Keratinocyte (primary cell): ENCODE measurements around the gene PCDHB11. TPM values are rescaled to one million over a fixed set of nuclear protein-coding genes. Genes with fewer than 3 reads are reported as not detected.
"Not testable (repeated sequence)": the region's sequence is repeated elsewhere in the genome, so short reads cannot be mapped to it uniquely, and the experiment has no call there.

Source experiments
- DNase-seq: peaks from one replicate; pipeline ENCODE4 v3.0.0-alpha.2; 2011; ENCODE audit warnings: low read depth, missing footprints, low spot score
- FAIRE-seq: peaks from 2 replicates; lab custom pipeline; 2011; peaks lifted over from hg19 to GRCh38; lab: Jason Lieb, UNC
- H2AFZ ChIP-seq: 2 replicates; pipeline ENCODE4 v1.6.0; 2012; ENCODE audit warnings: low read length, control low read depth, inconsistent platforms; ENCODE audit not compliant: control insufficient read depth
- H3K27ac ChIP-seq: 2 replicates; pipeline ENCODE4 v1.5.1; 2011; ENCODE audit warnings: low read length; ENCODE audit not compliant: control insufficient read depth, insufficient read depth
- H3K27me3 ChIP-seq: 3 replicates; pipeline ENCODE4 v1.6.0; 2011; ENCODE audit warnings: low read length; ENCODE audit not compliant: control insufficient read depth, insufficient read depth; ENCODE audit errors: extremely low read depth
- H3K36me3 ChIP-seq, 2 experiments: 2 replicates in 1 of 2; 3 replicates in 1 of 2; pipeline ENCODE4 v1.5.1; 2011; ENCODE audit warnings: low read length in 2 of 2, mild to moderate bottlenecking in 1 of 2; ENCODE audit not compliant: control insufficient read depth in 2 of 2, insufficient read depth in 2 of 2; ENCODE audit errors: extremely low read depth in 1 of 2
- H3K4me1 ChIP-seq: 3 replicates; pipeline ENCODE4 v1.5.1; 2011; ENCODE audit warnings: low read length; ENCODE audit not compliant: control insufficient read depth, insufficient read depth; ENCODE audit errors: extremely low read depth
- H3K4me2 ChIP-seq: 3 replicates; pipeline ENCODE4 v1.6.0; 2011; ENCODE audit warnings: low read depth, low read length; ENCODE audit not compliant: control insufficient read depth, insufficient read depth; ENCODE audit errors: extremely low read depth
- H3K4me3 ChIP-seq, 3 experiments: fragments of 200-600 bp in 1 of 3; sonication (generic) in 1 of 3; 2 replicates in 2 of 3; 3 replicates in 1 of 3; pipeline ENCODE4 v1.5.1; 2011 to 2016; ENCODE audit warnings: low read length in 3 of 3, mild to moderate bottlenecking in 3 of 3, control low read depth in 2 of 3, inconsistent platforms in 1 of 3, low read depth in 1 of 3, mixed read lengths in 1 of 3, mixed run types in 1 of 3, moderate library complexity in 1 of 3; ENCODE audit not compliant: control insufficient read depth in 2 of 3, insufficient read depth in 2 of 3; ENCODE audit errors: extremely low read depth in 1 of 3
- H3K79me2 ChIP-seq: 2 replicates; pipeline ENCODE4 v1.6.0; 2012; ENCODE audit warnings: low read length; ENCODE audit not compliant: control insufficient read depth, insufficient read depth
- H3K9ac ChIP-seq: 3 replicates; pipeline ENCODE4 v1.6.0; 2011; ENCODE audit warnings: low read length; ENCODE audit not compliant: control insufficient read depth, insufficient read depth; ENCODE audit errors: extremely low read depth
- H3K9me1 ChIP-seq: 3 replicates; pipeline ENCODE4 v1.6.0; 2011; ENCODE audit warnings: low read length; ENCODE audit not compliant: control insufficient read depth, insufficient read depth; ENCODE audit errors: extremely low read depth
- H3K9me3 ChIP-seq: 2 replicates; pipeline ENCODE4 v1.5.1; 2012; ENCODE audit warnings: low read depth, low read length; ENCODE audit not compliant: control insufficient read depth
- H4K20me1 ChIP-seq: 3 replicates; pipeline ENCODE4 v1.6.0; 2011; ENCODE audit warnings: low read length; ENCODE audit not compliant: control insufficient read depth, insufficient read depth; ENCODE audit errors: extremely low read depth
- EZH2 ChIP-seq: IDR thresholded peaks from one replicate; pipeline ENCODE4 v1.6.1; 2012; ENCODE audit warnings: inconsistent platforms, mild to moderate bottlenecking, low read length, moderate library complexity
- dilution Hi-C: fragments of 300-500 bp; cut with MboI; formaldehyde crosslinking; loops from one replicate; pipeline ENCODE4 v1.7.0; 2020; ENCODE audit warnings: low sequenced_read_pairs; ENCODE audit not compliant: extremely low pct_ligation_motif_present
- polyA plus RNA-seq, 5 experiments: library from polyadenylated mRNA; depleted of rRNA in 3 of 5; stranded (reverse) in 3 of 5; stranded (forward) in 1 of 5; unstranded in 1 of 5; fragments of >200 nt; gene quantifications; 1 replicate in 1 of 5; 2 replicates in 3 of 5; 3 replicates in 1 of 5; pipeline versions ENCODE4 v1.2.1 to v1.2.3, GENCODE V29; 2011 to 2012; ENCODE audit warnings: missing spikeins in 2 of 5, low read depth in 1 of 5, low replicate concordance in 1 of 5
- TF ChIP-seq, protein P1 (sequence below), 3 experiments: IDR thresholded peaks in 1 of 3; conservative IDR thresholded peaks in 1 of 3; optimal IDR thresholded peaks in 1 of 3; 2 replicates in 2 of 3; 3 replicates in 1 of 3; pipeline versions ENCODE3 to v1.5.1; 2011; ENCODE audit warnings: low read length in 3 of 3, mild to moderate bottlenecking in 3 of 3, moderate library complexity in 2 of 3, control low read depth in 1 of 3, inconsistent platforms in 1 of 3; ENCODE audit not compliant: insufficient read depth in 2 of 3; ENCODE audit errors: extremely low read depth in 1 of 3

PCDHB11 gene
- polyA plus RNA-seq, 1 donor (not counting 4 experiments of a cell fraction or from before 2014, with no cell fraction given) = not detected

DNA sequence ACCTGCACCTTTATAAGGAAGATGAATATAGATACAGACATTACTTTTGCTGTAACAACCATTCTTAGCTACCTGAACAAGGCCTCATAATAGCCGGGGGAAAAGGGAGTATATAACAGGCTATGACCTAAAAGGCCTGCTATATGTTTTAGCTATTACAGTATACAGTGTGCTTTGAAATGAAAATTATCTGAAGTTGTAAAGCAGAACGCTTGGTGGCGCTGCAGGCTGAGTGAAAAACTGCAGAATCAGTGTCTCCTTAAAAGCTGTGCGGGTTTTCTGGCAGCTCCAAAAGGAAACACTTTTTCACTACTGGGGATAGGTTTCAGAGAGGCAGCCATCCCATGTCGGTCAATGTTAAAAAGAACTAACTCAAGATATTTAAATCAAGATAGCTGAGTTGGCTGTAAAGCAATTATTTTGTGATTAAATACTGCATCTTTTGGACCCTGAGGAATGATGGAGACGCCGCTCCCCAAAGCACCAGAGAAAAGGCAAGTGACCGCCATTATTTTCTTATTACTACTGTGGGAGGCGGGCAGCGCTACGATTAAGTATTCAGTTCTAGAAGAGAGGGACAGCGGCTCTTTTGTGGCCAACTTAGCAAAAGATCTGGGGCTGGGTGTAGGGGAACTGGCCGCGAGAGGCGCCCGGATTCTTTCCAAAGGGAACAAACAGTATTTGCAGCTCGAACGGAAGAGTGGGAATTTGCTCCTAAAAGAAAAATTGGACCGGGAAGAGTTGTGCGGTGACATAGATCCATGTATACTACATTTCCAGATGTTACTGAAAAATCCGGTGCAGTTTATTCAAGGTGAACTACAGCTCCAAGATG lies 43.7 kb upstream of the PCDHB11 start:
- no peak for FAIRE-seq
- TF ChIP-seq, protein P1, sequence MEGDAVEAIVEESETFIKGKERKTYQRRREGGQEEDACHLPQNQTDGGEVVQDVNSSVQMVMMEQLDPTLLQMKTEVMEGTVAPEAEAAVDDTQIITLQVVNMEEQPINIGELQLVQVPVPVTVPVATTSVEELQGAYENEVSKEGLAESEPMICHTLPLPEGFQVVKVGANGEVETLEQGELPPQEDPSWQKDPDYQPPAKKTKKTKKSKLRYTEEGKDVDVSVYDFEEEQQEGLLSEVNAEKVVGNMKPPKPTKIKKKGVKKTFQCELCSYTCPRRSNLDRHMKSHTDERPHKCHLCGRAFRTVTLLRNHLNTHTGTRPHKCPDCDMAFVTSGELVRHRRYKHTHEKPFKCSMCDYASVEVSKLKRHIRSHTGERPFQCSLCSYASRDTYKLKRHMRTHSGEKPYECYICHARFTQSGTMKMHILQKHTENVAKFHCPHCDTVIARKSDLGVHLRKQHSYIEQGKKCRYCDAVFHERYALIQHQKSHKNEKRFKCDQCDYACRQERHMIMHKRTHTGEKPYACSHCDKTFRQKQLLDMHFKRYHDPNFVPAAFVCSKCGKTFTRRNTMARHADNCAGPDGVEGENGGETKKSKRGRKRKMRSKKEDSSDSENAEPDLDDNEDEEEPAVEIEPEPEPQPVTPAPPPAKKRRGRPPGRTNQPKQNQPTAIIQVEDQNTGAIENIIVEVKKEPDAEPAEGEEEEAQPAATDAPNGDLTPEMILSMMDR (optimal IDR thresholded peaks at IDR 0.05 in 1 of 3, IDR thresholded peaks at IDR 0.05 in 1 of 3, conservative IDR thresholded peaks at IDR 0.05 in 1 of 3; ENCODE audit: extremely low read depth in 1 of 3, insufficient read depth in 2 of 3, low read length in 3 of 3) = no peak
- TF ChIP-seq EZH2 = no peak
- Histone ChIP-seq H3K4me3 (no peak overlapping the region), H3K9me3 (no peaks in the 10 kb centered on the region), H4K20me1 (no peaks in the 10 kb centered on the region), H3K4me2 (no peak overlapping the region), H3K4me1 (no peaks in the 10 kb centered on the region), H3K9me1 (no peaks in the 10 kb centered on the region), H2AFZ (no peak overlapping the region), H3K27me3 (no peaks in the 10 kb centered on the region), H3K36me3 (no peaks in the 10 kb centered on the region), H3K9ac (no peak overlapping the region), H3K79me2 (no peaks in the 10 kb centered on the region), H3K27ac (no peak overlapping the region)
- dilution Hi-C loops = no loop called here
- no peak for DNase-seq

GRCh38 chr5:141157356-141157755 lies 42.1 kb upstream of the PCDHB11 start:
- H3K9me1 ChIP-seq, dilution Hi-C loops, H3K27ac ChIP-seq, H3K4me1 ChIP-seq, H3K9me3 ChIP-seq, H3K79me2 ChIP-seq, H3K4me2 ChIP-seq, H3K4me3 ChIP-seq, DNase-seq, H3K27me3 ChIP-seq, H4K20me1 ChIP-seq, H3K9ac ChIP-seq, FAIRE-seq, H3K36me3 ChIP-seq, H2AFZ ChIP-seq: not testable (repeated sequence)

DNA sequence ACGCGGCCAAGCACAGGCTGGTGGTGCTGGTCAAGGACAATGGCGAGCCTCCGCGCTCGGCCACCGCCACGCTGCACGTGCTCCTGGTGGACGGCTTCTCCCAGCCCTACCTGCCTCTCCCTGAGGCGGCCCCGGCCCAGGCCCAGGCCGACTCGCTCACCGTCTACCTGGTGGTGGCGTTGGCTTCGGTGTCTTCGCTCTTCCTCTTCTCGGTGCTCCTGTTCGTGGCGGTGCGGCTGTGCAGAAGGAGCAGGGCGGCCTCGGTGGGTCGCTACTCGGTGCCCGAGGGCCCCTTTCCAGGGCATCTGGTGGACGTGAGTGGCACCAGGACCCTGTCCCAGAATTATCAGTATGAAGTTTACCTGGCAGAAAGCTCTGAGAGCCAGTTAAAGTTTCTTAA lies 41.5 kb upstream of the PCDHB11 start:
- DNase-seq, H3K9me3 ChIP-seq, H3K27ac ChIP-seq, H3K9me1 ChIP-seq, H3K4me3 ChIP-seq, H3K27me3 ChIP-seq, H3K4me2 ChIP-seq, H3K79me2 ChIP-seq, H3K9ac ChIP-seq, H2AFZ ChIP-seq, FAIRE-seq, dilution Hi-C loops, H3K36me3 ChIP-seq, H4K20me1 ChIP-seq, H3K4me1 ChIP-seq: not testable (repeated sequence)
